Omental fat pad (tissue), 4 donors: ENCODE data around the gene GPR162. TPM values are rescaled to one million over a fixed set of nuclear protein-coding genes. Genes with fewer than 3 reads are reported as not detected.
"Not testable (repeated sequence)": the region's sequence is repeated elsewhere in the genome, so short reads cannot be mapped to it uniquely, and the experiment has no call there.

Experiments
- ATAC-seq: fragments of 150-250 bp; one replicate; pipeline ENCODE4 v1.9.1; 2016; ENCODE audit warnings: mild to moderate bottlenecking, moderate library complexity; ENCODE audit not compliant: low FRiP score
- DNase-seq: peaks from one replicate; pipeline ENCODE4 v3.0.0-alpha.2; 2019; ENCODE audit warnings: low spot score
- CTCF ChIP-seq, 3 donors: fragments of 450-650 bp; IDR thresholded peaks; one replicate each; pipeline ENCODE4 v1.5.1; 2016 to 2017; ENCODE audit warnings: antibody characterized with exemption in 3 of 3, mild to moderate bottlenecking in 3 of 3, moderate library complexity in 2 of 3
- total RNA-seq, 4 donors: library from RNA; depleted of rRNA; stranded (reverse); fragments of >200 nt; gene quantifications; one replicate each; pipeline ENCODE4 v1.1.0, GENCODE V29; 2016

The GPR162 gene
- total RNA-seq, 4 donors from 2014 or later, result 2.8 to 6.7 (median 2.9) TPM

- no peak for DNase-seq
- no peak for ATAC-seq
- no peak for TF ChIP-seq CTCF (IDR thresholded peaks at IDR 0.05)
Measured at GRCh38 chr12:6871052-6871957, 49.7 kb downstream of the GPR162 start.

- peak; percentile 48 for ATAC-seq
- peak; percentile 66 for DNase-seq
Measured at GRCh38 chr12:6872073-6873048, 50.7 kb downstream of the GPR162 start.

GRCh38 chr12:6873094-6874014 is 51.7 kb downstream of the GPR162 start, which contains the start of gene SPSB2:
Gene SPSB2, minus strand, starts transcription at chr12:6873303. Its CDS starts 402 bp downstream, at chr12:6872901.
- ATAC-seq (peak; percentile 91), DNase-seq (peak; percentile 90)
- no peak for TF ChIP-seq CTCF (IDR thresholded peaks at IDR 0.05)

More at GRCh38 chr12:6872073-6873048, 50.7 kb downstream of the GPR162 start:
- peak in 1 of 3 donors; percentile 69 for TF ChIP-seq CTCF (IDR thresholded peaks at IDR 0.05)

GRCh38 chr12:6874015-6874368 is 52.4 kb downstream of the GPR162 start:
- not testable (repeated sequence) for DNase-seq, ATAC-seq

Other genes starting within 250 kb of the GPR162 start
- gene CHD4, start 214.4 kb upstream of the GPR162 start, total RNA-seq, result 100 to 1,000 TPM; 171 to 213 (median 194) TPM
- 1 to 10 TPM; 2.2 to 6.3 (median 2.4) TPM for gene LPAR5, start 185.9 kb upstream of the GPR162 start, total RNA-seq
- gene ACRBP, start 174.4 kb upstream of the GPR162 start, total RNA-seq, result 1 to 10 TPM; 1.9 to 3.8 (median 3.2) TPM
- gene ING4, start 158.7 kb upstream of the GPR162 start, total RNA-seq, result 10 to 100 TPM in 3 of 4 donors, 1 to 10 TPM in 1; 9.7 to 48.7 (median 24.8) TPM
- 10 to 100 TPM; 28.1 to 36.7 (median 34.6) TPM for gene ZNF384, start 132.4 kb upstream of the GPR162 start, total RNA-seq
- not detected for gene PIANP, start 121.0 kb upstream of the GPR162 start, total RNA-seq
- 10 to 100 TPM; 51.2 to 64.0 (median 62.7) TPM for gene COPS7A, start 97.8 kb upstream of the GPR162 start, total RNA-seq
- gene MLF2, start 68.7 kb upstream of the GPR162 start, total RNA-seq, result 100 to 1,000 TPM; 127 to 150 (median 129) TPM
- 100 to 1,000 TPM in 2 of 4 donors, 10 to 100 TPM in 2; 77.6 to 143 (median 113) TPM for gene PTMS, start 55.5 kb upstream of the GPR162 start, total RNA-seq
- 1 to 10 TPM in 2 of 4 donors, under 1 TPM in 2; 0.44 to 2.2 (median 0.92) TPM for gene LAG3, start 49.3 kb upstream of the GPR162 start, total RNA-seq
- 10 to 100 TPM; 19.7 to 26.5 (median 21.8) TPM for gene CD4, start 32.3 kb upstream of the GPR162 start, total RNA-seq
- gene P3H3, start 6.6 kb downstream of the GPR162 start, total RNA-seq, result 10 to 100 TPM in 2 of 4 donors, 1 to 10 TPM in 2; 5.4 to 13.6 (median 10.0) TPM
- 1 to 10 TPM in 1 of 4 donors, under 1 TPM in 2, not detected in 1; 0.25 to 2.0 (median 0.48) TPM for gene GNB3, start 19.1 kb downstream of the GPR162 start, total RNA-seq
- gene CDCA3, start 29.5 kb downstream of the GPR162 start, total RNA-seq, result 1 to 10 TPM in 2 of 4 donors, under 1 TPM in 2; 0.47 to 1.6 (median 1.1) TPM
- gene USP5, start 30.3 kb downstream of the GPR162 start, total RNA-seq, result 10 to 100 TPM; 33.4 to 39.4 (median 36.7) TPM
- 100 to 1,000 TPM; 254 to 446 (median 375) TPM for gene TPI1, start 45.7 kb downstream of the GPR162 start, total RNA-seq
- gene SPSB2, start 51.5 kb downstream of the GPR162 start, total RNA-seq, result 1 to 10 TPM; 4.1 to 6.5 (median 5.7) TPM
- 10 to 100 TPM in 1 of 4 donors, 1 to 10 TPM in 3; 6.2 to 12.1 (median 7.4) TPM for gene LRRC23, start 83.0 kb downstream of the GPR162 start, total RNA-seq
- gene ENO2, start 92.8 kb downstream of the GPR162 start, total RNA-seq, result 10 to 100 TPM in 1 of 4 donors, 1 to 10 TPM in 3; 3.5 to 14.3 (median 5.2) TPM
- gene ATN1, start 106.1 kb downstream of the GPR162 start, total RNA-seq, result 10 to 100 TPM; 46.2 to 93.5 (median 59.4) TPM
- not detected for gene RNU7-1, start 122.0 kb downstream of the GPR162 start, total RNA-seq
- 100 to 1,000 TPM; 280 to 555 (median 413) TPM for gene C12orf57, start 122.2 kb downstream of the GPR162 start, total RNA-seq
- gene PTPN6, start 129.5 kb downstream of the GPR162 start, total RNA-seq, result 10 to 100 TPM; 19.8 to 42.3 (median 35.9) TPM
- gene PHB2, start 148.8 kb downstream of the GPR162 start, total RNA-seq, result 100 to 1,000 TPM; 173 to 218 (median 189) TPM
- gene EMG1, start 149.1 kb downstream of the GPR162 start, total RNA-seq, result 10 to 100 TPM; 28.8 to 47.1 (median 30.8) TPM
- 10 to 100 TPM; 41.7 to 58.2 (median 47.9) TPM for gene LPCAT3, start 196.7 kb downstream of the GPR162 start, total RNA-seq
- 100 to 1,000 TPM; 490 to 872 (median 705) TPM for gene C1S, start 238.9 kb downstream of the GPR162 start, total RNA-seq